DMS 273 (cell line): ENCODE results near the gene TNFRSF12A.

ENCODE experiments used
- DNase-seq: peaks from one replicate; lab custom pipeline; 2025; ENCODE audit not compliant: unreplicated experiment; lab: John Stamatoyannopoulos, UW

Gene TNFRSF12A

DNA sequence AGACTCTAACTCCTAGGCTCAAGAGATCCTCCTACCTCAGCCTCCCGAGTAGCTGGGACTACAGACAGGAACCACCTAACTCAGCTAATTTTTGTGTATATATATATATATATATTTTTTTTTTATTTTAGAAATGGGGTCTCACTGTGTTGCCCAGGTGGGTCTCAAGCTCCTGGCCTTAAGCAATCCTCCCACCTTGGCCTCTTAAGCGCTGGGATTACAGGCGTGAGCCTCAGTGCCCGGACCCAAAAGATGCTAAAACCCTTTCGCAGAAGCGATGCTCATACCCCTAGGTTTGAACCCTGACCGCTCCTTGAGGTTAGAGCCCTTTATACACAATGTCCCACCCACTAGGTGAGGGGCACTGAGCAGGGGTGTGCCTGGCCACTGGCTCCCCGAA lies 9.7 kb upstream of the TNFRSF12A start:
- no peak for DNase-seq

DNA sequence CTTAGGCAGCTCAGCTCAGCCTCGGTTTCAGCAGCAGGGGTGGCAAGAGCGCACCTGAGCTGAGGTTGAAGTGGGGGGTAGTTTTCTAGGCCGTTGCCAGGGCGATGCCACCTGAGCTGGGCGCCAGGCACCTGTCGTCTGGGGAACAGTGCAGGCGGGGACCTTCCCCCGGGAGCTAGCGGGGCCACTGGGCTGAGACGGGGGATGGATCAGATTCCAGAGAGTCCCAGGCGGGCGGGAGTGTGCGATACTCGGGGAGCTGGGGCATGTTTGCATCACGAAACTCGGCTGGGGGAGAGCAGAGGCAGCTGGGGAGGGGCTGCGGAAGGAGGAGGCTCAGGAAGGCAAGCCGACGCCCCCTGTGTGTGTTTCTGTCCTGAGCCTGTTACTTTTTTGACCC lies 7.9 kb upstream of the TNFRSF12A start:
- no peak for DNase-seq

DNA sequence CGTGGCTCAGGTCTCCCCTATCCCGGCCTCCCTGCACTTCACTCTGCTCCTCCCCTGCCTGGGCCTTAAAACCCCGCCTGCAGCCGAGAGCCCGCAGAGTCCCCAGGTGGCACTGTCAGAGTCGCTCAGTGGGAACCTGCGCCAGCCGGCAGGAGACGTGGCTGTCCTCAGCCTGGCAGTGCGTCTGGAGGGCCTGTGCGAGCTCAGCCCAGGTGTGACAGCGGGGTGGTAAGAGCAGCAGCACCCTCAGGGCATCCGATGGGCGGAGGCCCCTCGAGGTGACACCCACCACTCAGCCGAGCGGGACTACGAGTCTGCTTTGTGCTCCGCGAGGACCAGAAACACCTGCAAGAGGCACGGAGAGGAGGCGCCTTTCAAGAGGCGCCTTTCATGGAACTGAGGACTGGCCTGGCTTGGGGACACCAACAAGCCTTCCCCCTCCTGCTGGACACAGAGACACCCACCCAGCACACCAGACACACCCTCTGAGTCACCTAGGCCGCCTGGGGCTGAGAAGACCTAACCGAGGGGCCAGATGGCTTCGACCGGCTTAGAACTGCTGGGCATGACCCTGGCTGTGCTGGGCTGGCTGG lies 7.2 kb upstream of the TNFRSF12A start, which contains the start of gene CLDN9:
CLDN9 (plus strand) TSS at position 96 of the 593 bp plus-strand sequence; CDS start at position 536, 440 bp downstream.
- no peak for DNase-seq

DNA sequence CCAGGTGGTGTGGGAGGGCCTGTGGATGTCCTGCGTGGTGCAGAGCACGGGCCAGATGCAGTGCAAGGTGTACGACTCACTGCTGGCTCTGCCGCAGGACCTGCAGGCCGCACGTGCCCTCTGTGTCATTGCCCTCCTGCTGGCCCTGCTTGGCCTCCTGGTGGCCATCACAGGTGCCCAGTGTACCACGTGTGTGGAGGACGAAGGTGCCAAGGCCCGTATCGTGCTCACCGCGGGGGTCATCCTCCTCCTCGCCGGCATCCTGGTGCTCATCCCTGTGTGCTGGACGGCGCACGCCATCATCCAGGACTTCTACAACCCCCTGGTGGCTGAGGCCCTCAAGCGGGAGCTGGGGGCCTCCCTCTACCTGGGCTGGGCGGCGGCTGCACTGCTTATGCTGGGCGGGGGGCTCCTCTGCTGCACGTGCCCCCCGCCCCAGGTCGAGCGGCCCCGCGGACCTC lies 6.6 kb upstream of the TNFRSF12A start:
- no peak for DNase-seq

DNA sequence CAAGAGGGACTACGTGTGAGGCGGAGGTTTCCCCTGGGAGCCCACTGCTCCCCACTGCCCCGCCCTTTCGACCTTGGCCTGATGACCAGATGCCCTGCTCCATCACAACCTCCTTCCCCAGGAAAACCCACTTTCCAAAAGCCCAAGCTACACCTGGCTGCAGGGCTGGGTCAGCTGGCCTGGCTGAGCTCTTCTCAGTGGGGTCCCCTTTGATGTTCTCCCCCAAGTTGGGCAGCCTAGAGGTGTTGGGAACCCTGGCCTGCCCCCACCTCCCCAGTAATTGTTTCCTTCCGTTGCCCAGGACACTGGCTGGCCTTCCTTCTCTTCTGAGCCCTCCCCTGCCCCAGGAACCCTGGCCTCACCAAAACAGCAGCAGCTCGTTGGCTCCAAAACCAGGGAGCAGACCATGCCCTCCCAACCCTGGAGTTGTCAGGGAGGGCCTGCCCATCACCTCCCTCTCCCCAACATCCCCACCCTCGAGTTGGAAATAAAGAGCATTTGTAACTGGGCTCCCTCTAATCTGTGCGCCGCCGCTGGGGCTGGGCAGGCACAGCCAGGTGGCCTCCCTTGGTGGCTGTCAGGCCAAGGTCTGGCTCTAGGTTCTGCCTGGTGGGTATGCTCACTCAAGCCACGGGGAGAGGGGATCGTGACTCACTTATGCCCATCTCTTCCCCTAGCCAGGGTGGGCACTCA lies 6.0 kb upstream of the TNFRSF12A start:
- DNase-seq: no peak

DNA sequence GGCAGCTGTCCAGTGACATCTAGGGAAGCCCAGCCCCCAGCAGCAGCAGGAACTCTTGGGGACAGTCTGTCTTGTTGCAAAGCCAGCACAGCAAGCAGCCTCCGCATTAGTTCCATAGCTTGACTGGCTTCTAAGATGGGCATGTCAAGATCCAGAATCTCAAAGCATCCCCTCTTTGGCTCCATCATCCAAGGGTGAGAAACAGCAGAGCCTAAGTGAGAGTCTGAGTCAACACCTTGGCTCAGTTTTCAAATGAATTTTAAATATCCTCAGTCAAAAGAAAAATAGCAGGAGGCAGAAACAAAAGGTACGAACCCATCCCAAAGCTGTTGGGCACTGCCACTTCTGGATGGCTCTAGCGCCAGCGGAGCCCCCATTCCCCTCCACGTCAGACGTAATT lies 5.2 kb upstream of the TNFRSF12A start:
- no peak for DNase-seq

DNA sequence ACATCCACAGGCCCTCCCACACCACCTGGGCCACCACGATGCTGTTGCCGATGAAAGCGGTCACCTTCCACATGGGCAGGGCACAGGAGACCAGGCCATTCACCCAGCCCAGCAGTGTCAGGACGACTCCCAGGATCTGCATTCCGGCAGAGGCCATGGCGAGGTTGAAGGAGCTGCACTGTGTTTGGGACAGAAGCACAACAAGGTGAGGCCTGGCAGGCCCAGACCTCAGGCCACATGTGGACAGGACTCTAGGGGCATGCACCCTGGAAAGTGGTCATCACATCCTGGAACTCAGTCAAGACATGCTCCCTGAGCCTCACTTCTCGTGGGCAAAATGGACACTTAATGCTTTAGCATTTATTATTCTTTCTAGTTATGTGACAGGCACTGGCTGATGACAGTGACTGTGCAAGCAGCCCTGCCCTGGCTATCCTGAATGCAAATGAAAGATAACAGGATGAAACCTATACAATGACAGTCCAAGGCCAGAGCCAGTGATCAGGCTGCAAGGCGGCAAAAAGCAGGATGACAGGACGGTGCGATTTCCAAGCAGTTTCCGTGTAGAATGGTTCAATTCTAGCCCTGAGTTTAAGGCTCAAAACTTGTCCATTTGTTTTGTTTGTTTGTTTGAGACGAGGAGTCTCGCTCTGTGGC lies 4.2 kb upstream of the TNFRSF12A start:
- no peak for DNase-seq

DNA sequence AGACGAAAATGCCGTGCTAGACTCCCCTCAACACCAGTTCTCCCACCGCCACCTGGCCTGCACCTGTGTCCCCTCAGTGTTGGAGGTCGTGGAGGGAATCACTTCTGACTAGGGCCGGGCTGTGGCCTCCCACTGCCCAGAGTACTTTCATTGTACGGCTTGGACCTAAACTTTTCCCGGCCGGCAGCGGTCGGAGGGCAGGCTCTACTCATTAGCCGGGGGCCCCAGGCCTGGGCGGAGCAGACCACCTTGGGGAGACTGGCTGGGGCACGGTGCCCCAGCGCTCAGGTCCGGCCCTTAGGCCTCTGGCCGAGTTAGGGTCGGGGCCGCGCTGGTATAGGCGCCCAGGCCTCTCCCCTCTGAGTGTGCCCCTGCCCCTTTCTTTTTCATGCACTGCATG lies 2.8 kb upstream of the TNFRSF12A start:
- DNase-seq: no peak

DNA sequence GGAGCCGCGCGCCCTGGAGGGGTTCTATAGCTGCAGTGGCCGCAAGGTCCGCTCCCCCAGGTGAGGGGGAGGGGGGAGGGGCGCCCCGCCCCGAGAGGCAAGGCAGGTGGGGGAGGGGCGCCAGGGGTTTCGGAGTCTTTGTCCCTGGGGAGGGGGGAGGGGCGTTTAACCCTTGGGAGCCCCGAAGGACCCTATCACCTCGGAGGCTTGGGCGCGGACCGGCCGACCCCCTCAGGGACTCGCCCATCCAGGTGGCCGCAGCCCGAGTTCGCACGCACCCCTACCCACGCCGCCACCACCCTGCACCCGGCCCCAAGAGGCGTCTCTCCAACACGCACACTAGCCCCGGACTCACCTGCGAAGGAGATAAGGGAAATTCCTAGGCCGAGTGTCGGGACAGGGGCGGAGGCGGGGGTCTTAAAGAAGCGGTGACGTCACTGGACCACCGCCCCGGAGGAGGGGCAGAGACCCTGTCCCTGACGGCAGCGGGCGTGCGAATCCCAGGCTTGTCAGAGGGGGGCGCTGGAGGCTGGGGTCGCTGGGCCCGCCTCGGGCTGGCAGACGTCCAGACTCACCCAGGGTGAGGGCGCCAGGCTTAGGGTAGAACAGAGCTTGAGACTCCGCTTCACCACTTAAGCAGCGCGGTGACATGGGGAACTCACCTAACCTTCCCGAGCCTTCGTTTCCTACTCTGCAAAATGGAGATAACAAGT lies 2.2 kb upstream of the TNFRSF12A start, which contains the start of gene CLDN6:
CLDN6 (minus strand) TSS at position 390 of the 713 bp plus-strand sequence. CDS start 2,162 bp downstream, outside the sequence.
- DNase-seq: peak; percentile 60

DNA sequence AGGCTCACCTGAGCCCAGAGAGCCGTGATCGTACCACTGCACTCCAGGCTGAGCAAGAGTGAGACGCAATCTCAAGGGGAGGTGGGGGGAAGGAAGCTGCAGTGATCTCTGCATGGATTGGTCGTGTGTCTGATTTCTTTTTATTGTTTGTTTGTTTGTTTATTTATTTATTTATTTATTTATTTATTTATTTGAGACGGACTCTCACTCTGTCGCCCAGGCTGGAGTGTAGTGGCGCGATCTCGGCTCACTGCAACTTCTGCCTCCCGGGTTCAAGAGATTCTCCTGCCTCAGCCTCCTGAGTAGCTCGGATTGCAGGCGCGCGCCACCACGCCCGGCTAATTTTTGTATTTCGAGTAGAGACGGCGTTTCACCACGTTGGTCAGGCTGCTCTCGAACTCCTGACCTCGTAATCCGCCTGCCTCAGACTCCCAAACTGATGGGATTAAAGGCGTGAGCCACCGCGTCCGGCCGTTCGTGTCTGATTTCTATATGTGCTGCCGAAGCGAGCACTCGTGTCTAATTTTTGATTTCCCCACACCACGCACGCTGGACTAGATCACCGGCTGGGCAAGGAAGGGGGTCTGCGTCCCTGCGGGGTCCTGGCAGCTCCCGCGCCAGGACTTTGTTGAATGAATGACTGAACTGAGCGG lies 448 bp upstream of the TNFRSF12A start:
- DNase-seq: no peak

DNA sequence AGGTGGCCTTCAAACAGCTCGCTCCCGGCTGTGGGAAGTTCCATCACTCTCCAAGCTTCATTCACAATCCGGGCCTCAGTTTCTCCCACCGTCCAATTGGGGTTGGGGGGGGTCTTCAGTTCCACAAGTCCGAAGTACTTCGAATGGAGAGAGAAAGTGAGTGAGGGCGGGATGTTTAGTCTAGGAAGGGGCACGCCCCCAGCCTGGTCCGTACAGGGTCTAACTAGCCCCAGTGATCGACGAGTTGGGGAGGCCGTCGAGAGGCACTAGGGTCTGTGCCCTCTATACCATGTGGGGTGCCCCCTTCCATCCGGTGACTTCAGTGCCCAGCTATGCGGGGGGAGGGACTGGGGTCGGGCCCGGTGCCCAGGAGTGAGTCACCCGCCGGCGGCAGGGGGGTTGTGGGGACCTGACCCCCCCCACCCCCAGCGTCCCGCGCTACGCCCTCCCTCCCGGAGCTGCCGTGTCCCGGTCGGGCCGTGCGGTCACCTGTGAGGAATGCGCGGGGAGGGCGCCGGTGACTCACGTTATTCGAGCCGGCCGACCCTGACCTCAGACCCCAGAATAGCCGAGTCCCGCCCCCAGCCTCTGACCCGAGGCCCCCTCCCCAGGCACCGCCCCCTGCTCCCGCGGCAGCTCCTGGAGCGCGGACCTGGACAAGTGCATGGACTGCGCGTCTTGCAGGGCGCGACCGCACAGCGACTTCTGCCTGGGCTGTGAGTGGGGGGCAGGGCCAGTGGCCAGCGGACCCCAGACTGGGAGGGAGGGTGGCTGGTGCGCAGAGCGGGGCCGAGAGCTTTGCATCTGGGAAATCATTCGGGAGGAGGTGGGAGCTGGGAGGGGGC lies 658 bp downstream of the TNFRSF12A start:
- peak; percentile 78 for DNase-seq

DNA sequence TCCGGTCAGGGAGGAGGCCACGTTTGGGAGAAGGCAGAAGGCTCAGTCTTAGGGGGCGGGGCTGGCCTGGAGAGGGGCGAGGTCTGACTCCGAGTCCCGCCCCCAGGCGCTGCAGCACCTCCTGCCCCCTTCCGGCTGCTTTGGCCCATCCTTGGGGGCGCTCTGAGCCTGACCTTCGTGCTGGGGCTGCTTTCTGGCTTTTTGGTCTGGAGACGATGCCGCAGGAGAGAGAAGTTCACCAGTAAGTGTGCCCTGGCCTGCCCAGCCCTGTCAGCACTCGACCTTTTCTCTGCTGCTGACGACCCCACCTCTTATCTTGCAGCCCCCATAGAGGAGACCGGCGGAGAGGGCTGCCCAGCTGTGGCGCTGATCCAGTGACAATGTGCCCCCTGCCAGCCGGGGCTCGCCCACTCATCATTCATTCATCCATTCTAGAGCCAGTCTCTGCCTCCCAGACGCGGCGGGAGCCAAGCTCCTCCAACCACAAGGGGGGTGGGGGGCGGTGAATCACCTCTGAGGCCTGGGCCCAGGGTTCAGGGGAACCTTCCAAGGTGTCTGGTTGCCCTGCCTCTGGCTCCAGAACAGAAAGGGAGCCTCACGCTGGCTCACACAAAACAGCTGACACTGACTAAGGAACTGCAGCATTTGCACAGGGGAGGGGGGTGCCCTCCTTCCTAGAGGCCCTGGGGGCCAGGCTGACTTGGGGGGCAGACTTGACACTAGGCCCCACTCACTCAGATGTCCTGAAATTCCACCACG lies 1.5 kb downstream of the TNFRSF12A start:
- DNase-seq: peak; percentile 93

DNA sequence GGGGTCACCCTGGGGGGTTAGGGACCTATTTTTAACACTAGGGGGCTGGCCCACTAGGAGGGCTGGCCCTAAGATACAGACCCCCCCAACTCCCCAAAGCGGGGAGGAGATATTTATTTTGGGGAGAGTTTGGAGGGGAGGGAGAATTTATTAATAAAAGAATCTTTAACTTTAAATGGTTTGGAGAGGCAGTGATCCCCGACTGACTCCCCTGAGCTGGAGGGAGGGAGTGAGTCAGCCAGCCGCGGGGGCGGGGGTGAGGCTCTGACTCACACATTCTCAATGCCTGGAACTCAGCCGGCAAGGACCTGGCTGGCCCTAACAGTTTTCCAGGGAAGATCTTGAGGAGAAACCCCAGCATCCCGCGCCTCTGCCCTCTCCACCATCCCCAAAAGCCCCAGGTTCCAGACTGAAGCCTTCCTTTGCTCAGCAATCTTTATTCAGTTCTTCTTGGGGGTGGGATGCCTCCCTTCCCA lies 2.1 kb downstream of the TNFRSF12A start:
- peak; percentile 90 for DNase-seq

DNA sequence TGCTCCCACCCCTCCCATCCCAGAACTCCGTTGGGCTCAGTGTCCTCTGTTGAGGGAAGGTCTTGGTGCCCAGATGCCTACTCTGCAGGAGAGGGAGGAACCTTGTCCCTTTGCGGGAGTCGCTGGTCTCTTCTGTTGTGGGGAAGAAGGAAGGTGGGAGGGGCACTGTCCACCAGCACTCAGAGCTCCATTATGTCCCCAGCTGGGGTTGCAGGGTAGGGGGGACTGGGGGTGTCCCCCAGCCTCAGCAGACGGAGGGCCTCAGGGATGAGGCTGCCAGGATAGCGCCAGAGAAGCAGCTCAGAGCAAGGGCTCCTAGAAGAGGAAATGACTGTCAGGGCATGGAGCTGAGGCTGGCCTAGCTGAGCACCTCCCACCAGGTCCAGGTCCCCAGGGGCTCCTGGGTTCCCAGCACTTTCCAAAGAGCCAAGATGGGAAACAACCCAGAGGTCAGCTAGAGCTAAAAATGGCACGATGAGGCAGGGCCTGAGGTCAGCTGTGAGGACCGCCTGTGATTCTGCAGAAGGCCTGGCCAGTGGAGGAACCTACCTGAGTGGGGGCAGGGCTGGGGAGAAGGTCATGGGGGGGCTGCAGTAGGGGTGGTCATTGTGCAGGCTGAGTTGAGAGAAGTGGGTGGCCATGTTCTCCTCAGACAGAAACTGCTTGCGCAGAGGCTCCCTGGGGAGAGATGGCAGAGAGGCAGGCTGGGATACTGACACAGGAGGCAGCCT lies 2.7 kb downstream of the TNFRSF12A start:
- no peak for DNase-seq

DNA sequence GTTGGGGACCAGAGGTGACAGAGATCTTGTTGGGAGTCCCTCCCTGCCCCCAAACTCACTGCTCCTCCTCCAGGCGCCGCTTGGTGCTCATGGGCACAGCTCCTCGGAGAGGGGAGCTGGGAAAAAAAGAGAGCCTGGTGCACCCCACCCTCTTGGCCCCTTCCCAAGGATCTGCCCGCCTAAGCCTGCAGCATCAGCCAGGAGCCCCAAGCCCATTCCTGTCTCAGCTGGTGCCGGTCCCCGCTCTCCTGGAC lies 3.2 kb downstream of the TNFRSF12A start:
- DNase-seq: peak; percentile 78

DNA sequence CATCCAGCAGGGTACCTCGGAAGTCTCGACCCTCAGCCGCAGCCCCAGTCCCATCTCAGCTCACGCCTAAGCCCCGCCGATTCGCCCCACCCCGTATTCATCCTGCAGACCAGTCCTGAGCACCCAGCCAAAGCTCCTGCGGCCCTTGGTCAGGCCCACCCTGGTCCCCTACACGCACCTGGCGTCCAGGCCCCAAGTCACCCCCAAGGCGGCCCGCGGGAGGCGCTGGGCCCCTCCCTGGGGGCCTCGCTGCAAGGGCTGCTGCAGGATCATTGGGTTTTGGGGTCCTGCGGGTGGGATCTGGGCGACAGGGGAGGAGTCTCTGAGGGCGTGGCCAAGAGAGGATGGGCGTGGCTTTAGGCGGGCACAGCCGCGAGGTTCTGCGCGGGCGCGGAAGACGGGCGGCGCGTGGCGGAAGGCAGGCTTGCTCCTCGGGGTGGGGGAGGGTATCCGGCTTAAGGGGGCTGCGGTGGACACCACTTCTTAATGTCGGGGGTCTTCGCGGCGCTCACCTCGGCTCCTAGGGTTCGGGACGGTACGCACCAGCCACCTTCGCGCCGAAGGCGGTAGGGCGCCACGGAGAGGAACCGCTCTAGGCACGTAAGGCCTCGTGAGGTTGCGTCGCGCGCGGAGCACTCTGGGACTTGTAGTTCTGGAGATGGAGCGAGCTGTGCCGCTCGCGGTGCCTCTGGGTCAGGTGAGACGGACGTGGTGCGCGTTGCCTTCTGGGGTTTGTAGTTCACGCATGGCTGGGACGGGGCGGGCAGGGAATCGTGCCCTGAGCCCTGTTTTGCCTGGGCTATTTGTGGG lies 3.7 kb downstream of the TNFRSF12A start, which contains the start of the genes HCFC1R1 and THOC6:
HCFC1R1 (minus strand) TSS at position 274 of the 810 bp plus-strand sequence; CDS start at position 273, 1 bp downstream.
THOC6 (plus strand) TSS at position 367 of the 810 bp plus-strand sequence; CDS start at position 659, 292 bp downstream.
- peak; percentile 99 for DNase-seq
